GM10266 (cell line): ENCODE results near the gene SPOP.

Experiments used
- DNase-seq: peaks from one replicate; pipeline ENCODE4 v3.0.0; 2012; ENCODE audit errors: extremely low spot score
- CTCF ChIP-seq: IDR thresholded peaks from 2 replicates; pipeline ENCODE4 v1.5.1; 2012; ENCODE audit warnings: mild to moderate bottlenecking, low read depth; ENCODE audit not compliant: control insufficient read depth, insufficient read depth; ENCODE audit errors: missing control alignments

The SPOP gene

DNA sequence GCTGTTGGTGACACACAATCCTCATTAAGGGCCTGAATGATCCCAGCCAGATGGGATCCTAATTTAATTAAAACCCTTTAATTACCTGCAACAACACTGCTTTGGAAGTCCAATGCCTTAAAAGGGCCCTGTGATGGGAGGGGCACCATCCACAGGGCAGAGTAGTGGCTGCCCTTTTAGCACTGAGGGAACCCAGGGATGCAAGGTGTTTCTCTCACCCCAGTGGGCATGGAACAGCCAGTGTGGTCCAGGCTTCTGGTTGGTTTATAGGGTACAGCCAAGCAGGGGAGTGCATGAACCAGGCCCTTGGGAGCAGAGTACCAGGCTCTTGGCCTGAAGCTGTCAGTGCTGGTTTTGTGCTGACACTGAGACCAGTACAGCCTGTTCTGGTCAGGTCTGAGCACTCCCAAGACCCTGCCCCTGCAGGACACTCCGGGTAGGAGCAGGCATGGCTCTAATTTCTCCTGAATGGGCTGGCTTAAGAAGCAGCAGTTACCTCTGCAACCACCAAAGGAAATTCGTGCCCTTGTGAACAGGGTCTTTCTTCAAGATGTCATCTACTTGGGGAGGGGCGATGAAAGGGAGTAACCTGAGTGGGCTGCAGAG lies 92.4 kb downstream of the SPOP start:
- TF ChIP-seq CTCF, result no peak
- DNase-seq, result no peak

DNA sequence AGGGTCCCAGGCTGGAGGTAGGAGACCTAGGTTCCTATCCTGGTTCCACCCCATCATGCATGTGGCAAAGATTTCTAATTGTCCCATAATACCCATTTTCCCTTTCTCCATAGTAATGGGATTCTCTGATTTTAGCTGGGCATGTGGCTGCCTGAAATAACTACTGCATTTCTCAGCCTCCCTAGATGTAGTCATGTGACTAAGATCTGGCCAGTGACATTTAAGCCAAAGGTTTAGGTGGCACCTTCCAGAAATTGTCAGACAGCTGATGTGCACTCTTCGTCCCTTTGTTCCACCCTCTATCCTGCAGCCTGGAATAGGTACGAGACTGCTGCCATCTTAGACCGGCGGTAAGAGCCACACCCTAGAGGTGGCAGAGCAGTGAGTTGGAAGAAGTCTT lies 94.0 kb downstream of the SPOP start:
- TF ChIP-seq CTCF, result no peak
- DNase-seq, result no peak

DNA sequence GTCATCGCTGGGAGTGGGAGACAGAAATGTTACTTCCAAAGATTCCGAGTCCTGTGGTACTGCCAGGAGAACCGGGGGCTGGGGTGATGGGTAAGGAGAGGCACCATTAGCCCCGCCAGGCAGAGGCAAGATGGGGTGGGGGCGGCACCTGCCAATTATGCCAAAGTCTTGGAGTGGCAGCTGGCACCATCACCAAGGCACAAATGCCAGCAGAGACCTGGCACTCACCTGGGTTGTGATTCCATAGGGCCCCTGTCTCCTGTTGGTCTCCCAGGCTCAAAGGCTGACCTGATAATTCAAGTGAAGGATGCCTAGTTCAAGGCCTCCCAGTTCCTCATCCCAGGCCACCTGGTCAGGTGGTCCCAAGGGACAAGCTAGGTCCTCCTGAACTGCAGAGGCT lies 94.7 kb downstream of the SPOP start:
- no peak for TF ChIP-seq CTCF
- no peak for DNase-seq

DNA sequence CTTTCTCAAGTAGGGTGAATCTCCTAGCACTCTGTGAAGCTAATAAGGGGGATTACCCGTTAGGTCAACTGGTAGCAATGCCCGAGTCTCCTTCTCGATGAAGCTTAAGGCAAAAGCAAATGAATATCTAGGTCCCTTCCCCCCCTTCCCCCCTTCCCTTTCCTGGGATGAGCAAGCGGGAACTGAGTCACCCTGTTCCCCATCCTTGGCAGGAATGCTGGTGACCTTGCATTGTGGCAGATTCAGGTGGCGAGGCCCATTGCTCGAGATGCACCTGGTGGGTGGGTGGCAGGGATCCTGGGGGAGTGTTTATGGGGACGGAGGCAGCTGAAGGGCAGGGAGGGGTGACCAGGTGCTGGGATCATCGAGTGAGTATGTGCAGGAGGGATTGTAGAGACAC lies 95.1 kb downstream of the SPOP start:
- TF ChIP-seq CTCF, result no peak
- no peak for DNase-seq

DNA sequence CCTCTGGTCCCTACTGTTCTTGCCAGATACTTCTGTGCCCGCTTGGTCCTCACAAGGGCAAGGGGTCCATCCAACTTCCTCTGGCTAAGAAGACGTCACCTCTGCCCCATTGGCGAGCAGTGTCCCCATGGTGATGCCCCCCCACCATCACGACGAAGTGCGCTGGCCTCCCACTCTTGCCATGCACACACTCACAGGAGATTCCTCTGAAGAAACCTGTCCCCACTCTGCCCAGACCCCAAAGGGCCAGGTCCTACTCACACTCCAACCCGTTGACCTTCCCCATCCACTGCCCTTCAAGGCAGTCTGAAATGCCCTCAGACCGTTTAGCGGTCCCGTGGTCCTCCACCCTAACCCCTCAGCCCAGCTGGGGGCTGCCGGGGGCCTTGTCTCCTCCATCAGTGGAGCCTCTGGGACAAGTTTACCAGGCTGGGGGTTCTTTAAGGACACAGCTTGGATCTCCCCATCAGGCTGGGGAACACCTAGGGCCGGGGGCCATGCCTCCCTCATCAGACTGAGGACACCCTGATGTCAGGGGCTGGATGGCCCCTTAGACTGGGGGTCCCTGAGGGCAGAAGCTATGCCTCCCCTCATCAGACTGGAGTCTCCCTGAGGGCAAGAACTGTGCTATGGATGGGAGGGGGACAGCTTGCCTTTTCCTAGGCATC lies 95.7 kb downstream of the SPOP start:
- DNase-seq, result no peak
- no peak for TF ChIP-seq CTCF

- no peak for TF ChIP-seq CTCF
- no peak for DNase-seq
Observed at GRCh38 chr17:49581648-49581998, 96.3 kb downstream of the SPOP start.

GRCh38 chr17:49580981-49581647 lies 96.8 kb downstream of the SPOP start:
- DNase-seq, result no peak
- no peak for TF ChIP-seq CTCF
